HG03575 (cell line): ENCODE data around the gene INCENP.

Experiments used
- ATAC-seq: cut with Tn5 transposase; IDR thresholded peaks from one replicate; pipeline ENCODE4 v1.9.1; 2021; ENCODE audit not compliant: unreplicated experiment, insufficient number of reproducible peaks, low FRiP score; ENCODE audit errors: extremely low read depth

Gene INCENP

DNA sequence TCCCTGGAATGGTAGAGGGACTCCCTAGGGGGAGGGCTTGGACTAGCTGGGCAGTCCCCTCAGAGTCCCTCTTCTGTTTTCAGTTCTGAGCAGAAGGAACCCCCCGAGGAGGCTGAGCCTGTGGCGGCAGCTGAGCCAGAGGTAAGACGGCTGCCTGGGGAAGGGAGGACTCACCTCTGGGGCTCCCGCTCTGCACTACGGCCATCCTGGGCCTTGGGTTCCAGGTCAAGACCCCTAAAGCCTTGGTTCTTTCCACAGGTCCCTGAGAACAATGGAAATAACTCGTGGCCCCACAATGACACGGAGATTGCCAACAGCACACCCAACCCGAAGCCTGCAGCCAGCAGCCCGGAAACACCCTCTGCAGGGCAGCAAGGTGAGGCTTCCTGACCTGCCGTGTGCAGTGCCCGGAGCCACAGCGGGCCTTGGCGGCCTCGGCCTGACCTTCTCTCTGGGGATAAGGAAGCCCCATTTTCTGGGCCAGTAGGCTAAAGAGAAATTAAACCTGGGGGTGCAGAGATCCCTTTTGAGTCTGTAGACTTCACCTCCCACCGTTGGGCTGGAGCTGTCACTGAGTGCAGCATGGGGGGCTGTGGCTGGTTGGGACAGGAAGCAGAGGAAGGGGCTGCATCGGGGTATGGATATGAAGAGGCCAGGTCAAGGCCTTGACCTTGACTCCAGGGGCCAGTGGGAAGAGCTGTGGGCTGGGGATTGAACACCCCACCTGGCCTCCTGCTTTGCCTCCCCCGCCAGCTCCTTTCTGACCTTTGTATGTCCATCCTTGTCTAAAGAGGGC is 15.0 kb downstream of the INCENP start:
- no peak for ATAC-seq

DNA sequence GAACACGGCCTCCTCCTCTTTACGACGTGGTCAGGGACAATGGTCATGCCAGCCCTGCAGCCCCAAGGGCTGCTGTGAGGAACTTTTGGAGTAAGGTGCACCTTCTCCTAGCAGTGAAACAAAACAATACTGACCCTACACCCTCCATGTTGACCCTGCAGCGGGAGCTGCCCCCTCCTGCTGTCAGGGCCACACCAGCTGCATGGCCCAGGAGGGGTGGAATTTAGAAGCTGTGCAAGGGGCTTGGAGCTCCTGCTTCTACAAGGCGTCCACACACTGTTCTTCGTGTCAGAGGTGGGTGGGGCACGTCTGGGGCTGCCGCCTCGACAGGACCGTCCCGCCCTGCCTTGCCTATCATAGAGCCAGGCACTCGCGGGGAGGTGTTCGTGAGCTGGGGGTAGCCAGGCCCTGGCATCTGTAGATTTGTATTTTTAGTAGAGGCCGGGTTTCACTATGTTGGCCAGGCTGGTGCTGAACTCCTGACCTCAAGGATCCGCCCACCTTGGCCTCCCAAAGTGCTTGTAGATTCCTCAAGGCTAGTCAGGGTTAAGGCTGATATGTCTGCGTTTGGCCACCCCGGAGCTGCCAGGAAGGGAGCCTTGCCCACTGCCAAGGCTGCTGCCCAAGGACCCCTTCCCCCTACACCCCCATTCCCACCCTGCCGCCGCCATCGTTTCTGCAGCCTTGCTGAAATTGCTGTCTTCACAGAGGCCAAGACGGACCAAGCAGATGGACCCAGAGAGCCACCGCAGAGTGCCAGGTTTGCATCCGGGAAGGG is 15.9 kb downstream of the INCENP start:
- ATAC-seq, result no peak

DNA sequence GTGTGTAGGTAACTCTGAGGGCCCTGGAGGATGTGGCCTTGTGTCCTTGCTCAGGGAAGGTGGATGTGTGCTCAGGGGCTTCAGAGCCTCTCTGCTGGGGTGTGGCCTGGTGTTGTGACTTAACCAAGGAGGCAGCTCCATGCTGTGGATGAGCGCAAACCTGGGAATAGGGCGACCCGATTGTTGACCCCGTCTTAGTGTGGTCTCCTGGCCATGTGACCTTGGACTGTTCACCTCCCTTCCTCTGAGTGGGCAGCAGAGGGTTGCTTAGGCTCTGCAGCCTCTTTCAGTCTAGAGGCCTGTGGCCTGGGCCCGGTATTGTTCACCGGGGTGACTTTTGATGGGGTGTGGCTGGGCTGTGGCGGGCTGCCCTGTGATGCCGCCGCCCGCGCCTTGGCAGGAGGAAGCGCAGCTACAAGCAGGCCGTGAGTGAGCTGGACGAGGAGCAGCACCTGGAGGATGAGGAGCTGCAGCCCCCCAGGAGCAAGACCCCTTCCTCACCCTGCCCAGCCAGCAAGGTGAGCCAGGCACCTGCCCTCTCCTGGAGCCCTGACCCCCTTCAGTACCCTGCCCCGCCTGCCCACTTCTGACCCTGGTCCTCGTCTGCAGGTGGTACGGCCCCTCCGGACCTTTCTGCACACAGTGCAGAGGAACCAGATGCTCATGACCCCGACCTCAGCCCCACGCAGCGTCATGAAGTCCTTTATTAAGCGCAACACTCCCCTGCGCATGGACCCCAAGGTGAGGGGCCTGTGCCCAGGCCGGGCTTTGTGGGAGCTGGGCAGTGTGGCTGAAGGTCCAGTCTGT is 16.7 kb downstream of the INCENP start:
- ATAC-seq, result no peak

DNA sequence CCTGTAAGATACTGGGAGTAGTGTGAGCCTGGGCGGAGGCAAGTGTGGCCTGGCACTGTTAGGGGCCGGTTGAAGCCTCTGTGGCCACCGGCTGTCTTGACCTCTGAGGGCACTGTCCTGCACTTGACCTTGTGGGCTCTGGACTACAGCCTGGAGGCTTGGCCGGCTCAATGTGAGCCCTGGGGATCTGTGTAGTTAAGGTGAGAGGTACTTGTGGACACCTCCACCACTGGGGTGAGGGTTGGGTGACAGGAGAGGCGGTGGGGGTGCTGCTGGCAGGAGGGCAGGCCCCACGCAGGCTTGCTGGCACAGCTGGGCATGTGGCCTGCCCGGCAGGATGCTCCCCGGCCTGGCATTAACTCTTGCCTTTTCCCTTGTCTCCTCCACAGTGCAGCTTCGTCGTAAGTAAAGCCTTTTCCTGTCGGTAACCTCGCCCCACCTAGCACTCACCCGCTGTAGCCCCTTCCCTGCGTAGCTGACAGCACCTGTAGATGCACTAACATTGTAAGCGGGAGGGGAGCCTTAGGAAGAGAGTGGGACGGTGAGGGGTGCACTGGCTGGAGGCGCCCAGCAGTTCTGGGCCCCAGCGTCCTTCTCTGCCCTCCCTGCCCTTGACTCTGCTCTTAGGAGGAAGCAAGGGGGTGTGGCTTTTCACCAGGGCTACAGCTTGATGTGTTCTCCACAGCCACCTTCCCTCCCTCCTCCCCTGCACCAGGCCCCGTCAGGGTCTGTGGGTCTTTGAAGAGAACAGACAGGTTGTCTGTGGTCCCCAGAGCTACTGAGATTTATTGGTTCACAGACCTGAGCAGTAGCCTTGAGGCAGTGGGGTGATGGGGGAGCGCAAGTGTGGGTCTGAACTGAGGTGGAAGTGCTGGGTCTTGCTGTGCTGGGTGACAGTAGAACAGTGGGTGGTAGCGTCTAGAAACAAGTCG is 17.6 kb downstream of the INCENP start:
- no peak for ATAC-seq

DNA sequence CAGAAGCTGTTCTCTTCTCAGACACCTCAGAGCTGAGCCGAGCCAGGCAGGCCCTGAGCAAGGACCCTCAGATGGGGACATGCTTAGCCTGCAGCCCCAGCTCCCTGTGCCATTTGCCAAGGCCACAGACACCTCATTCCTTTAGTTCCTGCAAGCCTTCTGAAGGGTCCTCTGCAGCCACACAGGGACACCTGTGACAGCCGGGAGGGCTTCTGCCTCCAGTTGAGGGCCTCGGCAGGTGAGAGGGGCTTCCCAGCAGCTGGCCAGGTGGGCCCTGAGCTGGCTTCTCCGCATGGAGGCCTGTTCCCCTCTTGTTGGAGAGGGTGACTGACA is 18.2 kb downstream of the INCENP start:
- no peak for ATAC-seq

DNA sequence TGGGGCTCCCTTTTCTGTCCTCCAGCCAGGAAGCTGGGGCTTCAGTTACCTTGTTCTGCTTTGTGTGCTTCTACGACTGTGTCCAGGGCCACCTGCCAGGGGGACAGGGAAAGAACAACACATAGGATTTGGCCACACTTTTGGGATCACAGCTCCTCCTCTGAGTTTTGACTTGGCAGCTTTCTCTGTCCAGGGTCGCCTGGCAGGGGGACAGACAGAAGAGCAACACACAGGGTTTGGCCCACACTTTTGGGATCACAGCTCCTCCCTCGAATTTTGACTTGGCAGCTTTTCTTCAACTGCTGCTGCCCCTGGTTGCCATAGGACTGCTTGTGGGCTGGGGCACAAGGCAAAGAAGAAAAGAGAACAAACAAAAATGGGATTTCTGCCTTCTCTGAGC is 19.1 kb downstream of the INCENP start:
- ATAC-seq, result no peak

DNA sequence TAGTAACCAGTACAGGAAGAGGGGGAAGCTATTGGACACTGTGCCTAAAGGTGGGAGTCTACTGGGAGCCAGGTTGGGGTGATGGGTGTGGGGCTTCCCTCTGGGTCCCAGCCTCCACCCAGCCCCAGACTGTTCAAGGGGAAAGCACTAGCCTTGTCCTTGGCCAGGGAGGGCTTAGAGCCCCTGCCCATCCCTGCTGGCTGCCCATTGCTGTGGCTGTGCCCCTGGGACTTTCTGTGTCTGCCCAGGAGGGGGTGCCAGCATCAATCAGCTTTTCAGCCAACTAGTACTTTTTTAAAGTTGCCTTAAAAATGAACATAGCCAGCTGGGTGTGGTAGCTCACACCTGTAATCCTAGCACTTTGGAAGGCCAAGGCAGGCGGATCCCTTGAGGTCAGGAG is 19.9 kb downstream of the INCENP start:
- ATAC-seq, result no peak

DNA sequence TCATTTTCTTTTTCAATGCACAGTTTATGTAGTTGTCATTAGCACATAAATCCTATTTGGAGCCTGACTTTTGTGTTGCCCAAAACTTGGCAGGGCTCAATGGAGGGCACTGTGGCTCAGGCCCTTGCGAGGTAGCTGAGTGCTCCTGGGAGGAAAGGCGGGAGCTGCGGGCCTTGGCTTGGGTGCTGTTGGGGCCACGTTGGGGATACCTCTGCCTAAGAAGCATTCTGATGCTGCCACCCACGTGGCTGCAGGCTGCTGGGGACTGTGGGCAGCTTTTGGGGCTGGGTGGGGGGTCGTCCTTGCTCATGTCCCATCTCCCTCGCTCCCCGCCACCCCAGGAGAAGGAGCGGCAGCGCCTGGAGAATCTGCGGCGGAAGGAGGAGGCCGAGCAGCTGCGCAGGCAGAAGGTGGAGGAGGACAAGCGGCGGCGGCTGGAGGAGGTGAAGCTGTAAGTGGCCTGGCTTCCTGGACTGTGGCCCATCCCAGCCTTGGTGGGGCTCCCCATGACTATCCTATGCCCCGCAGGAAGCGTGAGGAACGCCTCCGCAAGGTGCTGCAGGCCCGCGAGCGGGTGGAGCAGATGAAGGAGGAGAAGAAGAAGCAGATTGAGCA is 20.9 kb downstream of the INCENP start:
- no peak for ATAC-seq

DNA sequence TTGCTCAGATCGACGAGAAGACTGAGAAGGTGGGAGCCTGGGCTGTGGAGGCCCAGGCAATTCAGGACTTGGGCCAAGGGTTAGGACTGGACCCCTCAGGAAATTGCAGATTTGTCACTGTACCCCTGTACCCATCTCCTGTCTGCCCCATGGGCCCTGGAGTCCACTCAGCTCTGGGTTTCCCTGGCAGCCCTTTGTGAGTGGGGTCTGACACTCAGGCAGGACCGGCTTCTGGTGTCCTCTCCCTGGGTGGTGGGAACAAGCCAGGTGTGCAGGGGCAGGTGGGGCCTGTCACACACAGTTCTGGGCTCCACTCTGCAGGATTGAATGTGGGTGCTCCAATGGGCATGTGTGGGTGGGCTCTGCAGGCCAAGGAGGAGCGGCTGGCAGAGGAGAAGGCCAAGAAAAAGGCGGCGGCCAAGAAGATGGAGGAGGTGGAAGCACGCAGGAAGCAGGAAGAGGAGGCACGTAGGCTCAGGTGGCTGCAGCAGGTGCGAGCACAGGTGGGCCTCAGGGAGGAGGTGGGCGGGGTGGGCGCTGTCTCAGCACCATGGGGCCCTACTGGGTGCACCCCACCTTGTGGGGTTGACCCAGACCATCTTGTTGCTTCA is 21.6 kb downstream of the INCENP start:
- no peak for ATAC-seq

DNA sequence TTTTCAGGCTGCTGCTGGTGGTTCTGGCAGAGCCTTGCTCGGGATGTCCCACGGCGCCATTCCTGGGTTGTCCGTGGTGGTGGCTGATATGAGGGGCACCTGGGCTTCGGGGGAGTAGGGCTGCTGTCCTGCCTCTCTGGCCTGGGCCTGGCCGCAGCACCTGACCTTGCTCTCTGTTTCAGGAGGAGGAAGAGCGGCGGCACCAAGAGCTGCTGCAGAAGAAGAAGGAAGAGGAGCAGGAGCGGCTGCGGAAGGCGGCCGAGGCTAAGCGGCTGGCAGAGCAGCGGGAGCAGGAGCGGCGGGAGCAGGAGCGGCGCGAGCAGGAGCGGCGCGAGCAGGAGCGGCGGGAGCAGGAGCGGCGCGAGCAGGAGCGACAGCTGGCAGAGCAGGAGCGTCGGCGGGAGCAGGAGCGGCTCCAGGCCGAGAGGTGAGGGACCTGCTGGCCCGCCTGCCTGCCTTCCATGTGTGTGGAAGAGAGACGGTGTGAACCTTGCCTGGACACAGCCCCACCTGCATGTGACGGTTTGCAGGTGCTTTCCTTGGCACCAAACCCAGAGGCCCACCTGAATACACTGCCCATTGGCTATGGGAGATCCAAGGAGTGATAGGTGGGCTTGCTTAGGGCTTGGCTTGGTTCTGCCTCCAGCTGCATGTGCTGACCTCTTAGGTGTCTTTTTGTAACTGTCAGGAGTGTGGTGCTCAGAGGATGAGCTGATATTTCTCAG is 22.8 kb downstream of the INCENP start:
- ATAC-seq, result no peak

DNA sequence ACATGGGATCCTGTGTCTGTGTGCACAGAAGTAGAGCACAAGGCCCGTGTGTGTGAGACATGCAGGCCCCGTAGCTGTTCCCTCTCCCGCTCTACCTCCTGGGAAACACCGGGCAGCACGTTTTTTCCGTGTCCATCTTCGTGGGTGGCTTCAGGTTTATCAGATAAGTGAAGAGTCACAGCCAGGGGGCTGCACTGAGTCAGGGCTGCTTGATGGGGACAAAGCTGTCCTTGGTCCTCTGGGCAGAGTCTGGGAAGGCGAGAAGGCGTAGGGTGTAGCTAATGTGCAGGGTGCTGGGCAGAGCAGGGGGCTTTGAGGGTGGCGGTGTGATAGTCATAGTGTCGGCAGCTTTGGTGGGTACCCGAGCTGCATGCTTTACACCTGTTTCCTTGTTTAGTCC is 23.7 kb downstream of the INCENP start:
- ATAC-seq, result no peak

DNA sequence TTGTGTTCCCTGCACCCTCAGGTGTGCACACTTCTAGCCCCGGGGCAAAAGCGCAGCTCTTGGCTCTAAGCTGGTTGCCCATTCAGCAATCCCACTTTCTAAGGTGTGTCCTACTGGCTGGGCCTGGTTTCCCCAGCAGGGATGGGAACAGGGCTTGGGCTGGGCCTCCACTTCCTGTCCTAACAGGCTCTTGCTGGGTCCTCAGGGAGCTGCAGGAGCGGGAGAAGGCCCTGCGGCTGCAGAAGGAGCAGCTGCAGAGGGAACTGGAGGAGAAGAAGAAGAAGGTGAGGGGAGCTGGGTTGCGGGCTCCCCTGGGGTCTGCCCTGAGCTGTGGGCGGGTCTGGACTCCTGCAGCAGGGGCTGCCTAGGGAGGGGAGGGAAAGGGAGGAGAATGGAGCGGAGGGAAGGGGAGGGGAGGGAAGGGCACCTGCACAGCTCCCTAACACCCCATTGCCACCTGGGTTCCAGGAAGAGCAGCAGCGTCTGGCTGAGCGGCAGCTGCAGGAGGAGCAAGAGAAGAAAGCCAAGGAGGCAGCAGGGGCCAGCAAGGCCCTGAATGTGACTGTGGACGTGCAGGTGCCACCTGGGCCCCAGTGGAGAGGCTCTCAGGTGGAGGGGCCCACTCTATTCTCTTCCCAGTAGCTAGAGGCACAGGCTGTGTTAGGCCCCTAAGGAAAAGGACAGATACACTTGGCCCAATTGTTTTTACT is 24.6 kb downstream of the INCENP start:
- ATAC-seq, result no peak

DNA sequence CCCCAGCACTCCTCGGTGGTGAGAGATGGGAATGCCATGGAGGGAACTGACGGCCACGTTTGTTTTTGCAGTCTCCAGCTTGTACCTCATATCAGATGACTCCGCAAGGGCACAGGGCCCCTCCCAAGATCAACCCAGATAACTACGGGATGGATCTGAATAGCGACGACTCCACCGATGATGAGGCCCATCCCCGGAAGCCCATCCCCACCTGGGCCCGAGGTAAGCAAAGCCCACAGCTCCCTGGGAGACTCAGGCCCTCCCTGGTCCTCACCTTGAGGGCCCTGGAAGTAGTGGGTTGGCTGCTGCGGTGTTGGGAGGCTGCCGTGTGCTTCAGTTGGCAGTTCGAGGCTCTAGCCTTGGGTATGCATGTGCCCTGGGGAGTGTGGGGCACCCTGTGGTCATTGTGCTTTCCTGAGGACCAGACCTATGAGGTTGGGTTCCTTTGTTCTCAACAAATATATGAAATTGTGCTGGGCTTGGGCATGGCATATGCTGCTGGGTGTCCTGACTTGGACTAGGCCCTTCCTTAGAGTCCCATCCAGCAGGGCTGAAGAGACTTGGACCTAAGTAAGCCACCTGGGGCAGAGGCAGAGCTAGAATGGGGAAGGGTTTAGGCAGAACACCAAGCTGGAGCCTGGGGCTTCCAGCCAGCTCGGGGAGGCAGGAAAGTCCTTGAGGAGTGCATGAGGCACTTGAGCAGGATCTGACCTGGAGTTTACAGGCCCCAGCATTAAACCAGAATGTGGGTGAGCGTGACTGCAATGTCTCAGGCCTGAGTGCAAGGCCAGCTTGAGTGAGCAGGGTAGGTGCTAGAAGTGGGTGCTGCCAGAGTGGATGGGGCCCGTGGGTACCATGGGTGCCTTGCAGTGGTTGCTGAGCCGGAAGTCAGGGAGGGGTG is 26.4 kb downstream of the INCENP start:
- no peak for ATAC-seq

DNA sequence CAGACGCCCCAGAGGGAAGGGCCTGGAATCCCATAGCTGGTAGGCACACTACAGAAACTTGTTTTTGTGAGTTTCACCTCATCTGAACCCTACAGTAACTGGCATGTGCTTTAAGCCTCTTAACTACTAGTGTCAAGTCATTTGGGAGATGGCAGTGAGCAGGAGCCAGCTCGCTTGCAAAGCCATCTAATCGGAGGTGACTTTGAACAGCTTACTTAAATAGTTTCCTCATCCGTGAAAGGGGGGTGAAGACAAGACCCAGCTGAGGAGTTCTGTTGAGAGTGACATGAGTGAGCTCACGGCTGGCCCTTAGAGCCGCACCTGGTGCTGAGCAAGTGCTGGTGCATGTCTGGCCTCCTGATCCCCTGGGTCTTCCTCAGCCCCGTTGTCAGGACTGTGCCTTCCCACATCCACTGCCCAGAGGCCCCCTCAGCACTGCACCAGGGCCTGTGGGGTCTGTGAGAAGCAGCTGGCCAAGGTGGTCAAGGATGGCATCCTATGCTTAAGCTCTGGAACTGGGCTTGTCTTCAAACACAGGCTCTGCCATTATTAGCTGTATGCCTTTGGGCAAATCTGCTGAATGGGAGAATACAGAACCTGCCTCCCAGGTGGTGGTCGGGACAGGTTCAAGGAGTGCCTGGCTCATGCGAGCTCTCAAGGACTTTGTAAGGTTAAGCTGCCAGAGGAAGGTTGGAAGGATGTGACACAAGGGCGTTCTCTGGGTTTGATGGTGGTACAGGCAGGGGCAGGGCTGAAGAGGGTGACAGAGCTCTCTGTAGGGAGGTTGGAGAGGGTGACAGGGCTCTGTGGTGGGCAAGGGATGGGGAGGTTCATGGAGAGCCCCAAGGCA is 27.3 kb downstream of the INCENP start:
- no peak for ATAC-seq

DNA sequence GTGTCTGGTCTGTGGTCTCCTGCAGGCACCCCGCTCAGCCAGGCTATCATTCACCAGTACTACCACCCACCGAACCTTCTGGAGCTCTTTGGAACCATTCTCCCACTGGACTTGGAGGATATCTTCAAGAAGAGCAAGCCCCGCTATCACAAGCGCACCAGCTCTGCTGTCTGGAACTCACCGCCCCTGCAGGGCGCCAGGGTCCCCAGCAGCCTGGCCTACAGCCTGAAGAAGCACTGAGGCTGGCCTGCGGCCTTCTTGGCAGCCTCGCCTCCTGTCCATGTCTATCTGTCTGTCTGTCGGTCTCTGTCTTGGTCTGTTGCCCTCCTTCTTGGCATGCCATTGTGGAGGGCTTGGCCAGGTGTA is 27.9 kb downstream of the INCENP start:
- no peak for ATAC-seq
